ENCODE measurements around the gene SLC27A5.
A peak's percentile ranks its signal among the peaks of the same experiment; 100 is the strongest.
"Not testable (repeated sequence)": the region's sequence is repeated elsewhere in the genome, so short reads cannot be mapped to it uniquely, and the experiment has no call there.

Gene SLC27A5

DNA sequence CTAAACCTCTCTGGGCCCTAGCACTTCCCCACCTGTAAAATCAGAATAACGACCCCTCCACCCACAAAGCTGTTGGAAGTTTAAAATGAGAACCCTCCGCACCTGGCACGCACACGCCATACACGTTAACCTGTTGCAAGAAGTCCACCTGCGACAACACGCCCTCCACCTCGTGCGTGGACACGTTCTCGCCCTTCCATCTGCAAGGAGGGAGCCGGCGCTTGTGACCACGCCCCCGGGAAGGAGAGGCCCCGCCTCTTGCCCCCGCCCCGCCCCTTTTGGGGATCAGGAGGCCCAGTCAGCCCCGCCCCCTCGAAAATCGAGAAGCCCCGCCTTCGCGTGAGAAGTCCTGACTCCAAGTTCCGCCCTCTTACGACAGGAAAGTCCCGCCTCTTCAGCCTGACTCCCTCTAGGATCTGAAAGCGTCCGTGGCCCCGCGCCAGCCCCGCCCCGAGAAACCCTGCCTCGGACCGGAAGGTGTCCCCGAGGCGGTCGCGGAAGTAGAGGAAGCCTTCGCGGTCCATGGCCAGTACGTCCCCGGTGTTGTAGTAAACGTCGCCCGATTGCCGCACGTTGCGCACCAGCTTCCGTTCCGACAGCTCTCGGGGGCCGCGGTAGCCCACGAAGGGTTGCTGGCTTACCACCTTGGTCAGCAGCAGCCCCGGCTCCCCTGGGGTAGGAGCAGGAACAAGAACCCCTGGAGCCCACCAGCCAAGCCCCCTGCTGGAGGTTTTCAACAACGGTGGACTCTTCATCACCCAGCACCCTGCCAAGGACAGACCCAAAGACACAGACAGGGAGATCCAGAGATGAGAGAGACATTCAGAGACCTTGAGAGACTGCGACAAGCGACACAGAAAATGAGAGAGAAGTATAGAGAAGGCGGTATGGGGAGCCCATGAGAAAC is 12.5 kb downstream of the SLC27A5 start:
- Histone ChIP-seq H3K9me3 (ENCODE audit: control insufficient read depth, low read length) (no peaks in the 10 kb centered on the region), H3K36me3 (ENCODE audit: control insufficient read depth, insufficient read depth, low read length, severe bottlenecking) (no peaks in the 10 kb centered on the region), H3K4me1 (ENCODE audit: control insufficient read depth, insufficient read depth, low read length) (peaks cover 16% of the 10 kb centered on the region), H3K27me3 (replicated peaks; ENCODE audit: control insufficient read depth, insufficient read depth, low read length) (no peaks in the 10 kb centered on the region), H3K4me3 (ENCODE audit: low read length) (peak overlapping the region; percentile 91), H3K9ac (ENCODE audit: low read length) (peak overlapping the region; percentile 89)
- peak; percentile 100 for DNase-seq (ENCODE audit: low read depth)

DNA sequence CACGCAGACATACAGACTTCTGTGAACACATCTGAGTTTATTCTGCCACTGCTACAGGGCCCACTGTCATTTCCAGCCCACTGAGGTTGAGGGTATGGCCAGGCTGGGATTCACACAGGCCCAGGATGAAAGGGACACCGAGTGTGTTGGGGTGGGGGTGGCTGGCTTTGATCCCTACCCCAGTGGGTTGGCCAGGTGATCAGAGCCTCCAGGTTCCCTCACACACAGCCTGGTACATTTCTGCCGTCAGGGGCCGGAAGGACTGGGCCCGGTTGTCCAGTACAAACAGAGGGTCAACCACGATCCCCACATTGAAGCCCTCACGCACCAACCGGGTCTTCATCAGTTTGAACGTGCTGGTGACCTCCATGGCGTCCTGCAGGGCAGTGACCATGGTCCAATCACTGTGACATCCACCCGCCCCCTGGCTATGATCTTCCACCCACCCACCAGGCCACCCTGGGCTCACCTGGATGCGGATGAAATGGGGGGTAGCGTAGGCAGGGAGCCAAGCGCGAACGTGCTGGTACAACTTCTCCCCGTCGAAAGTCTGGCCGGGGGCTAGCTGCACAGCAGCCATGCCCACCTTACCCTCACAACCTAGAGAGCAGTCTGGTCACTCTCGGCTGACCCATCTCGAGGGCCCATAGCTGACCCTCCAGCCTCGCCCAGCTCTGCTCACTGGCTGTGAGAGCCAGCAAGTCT is 13.3 kb downstream of the SLC27A5 start:
- H3K4me3 ChIP-seq (ENCODE audit: low read length), result peak overlapping the region; percentile 83
- no peaks in the 10 kb centered on the region for H3K27me3 ChIP-seq (replicated peaks; ENCODE audit: control insufficient read depth, insufficient read depth, low read length)
- H3K36me3 ChIP-seq (ENCODE audit: control insufficient read depth, insufficient read depth, low read length, severe bottlenecking), result no peaks in the 10 kb centered on the region
- H3K9ac ChIP-seq (ENCODE audit: low read length), result peak overlapping the region; percentile 77
- DNase-seq (ENCODE audit: low read depth), result no peak
- H3K9me3 ChIP-seq (ENCODE audit: control insufficient read depth, low read length), result no peaks in the 10 kb centered on the region
- H3K4me1 ChIP-seq (ENCODE audit: control insufficient read depth, insufficient read depth, low read length), result peaks cover 16% of the 10 kb centered on the region

DNA sequence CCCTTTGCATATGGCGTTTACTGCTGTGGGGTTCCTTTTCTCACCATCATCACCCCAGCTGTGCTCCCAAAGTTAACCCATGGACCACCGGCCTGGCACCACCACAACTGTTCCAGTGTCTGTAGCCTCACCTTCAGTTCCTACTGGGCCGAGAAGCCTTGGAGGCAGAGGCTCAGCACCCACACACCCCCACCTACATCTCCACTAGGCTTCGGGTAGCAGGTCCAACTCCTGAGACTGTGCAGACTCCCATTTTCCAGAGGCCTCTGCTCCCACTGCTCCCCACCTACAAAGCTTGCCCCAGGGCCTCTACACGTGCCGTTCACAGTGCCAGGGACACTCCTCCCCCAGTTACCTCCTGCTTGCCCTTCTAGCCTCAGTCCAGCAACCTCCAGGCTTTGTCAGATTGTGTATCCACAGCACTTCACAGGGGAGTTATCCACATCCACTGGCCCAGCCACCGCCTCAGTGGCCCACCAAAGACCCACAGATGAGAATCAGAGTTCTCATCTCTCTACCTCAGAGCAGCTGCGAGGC is 14.1 kb downstream of the SLC27A5 start:
- no peaks in the 10 kb centered on the region for H3K27me3 ChIP-seq (replicated peaks; ENCODE audit: control insufficient read depth, insufficient read depth, low read length)
- H3K9ac ChIP-seq (ENCODE audit: low read length), result no peak overlapping the region
- no peak overlapping the region for H3K4me3 ChIP-seq (ENCODE audit: low read length)
- H3K36me3 ChIP-seq (ENCODE audit: control insufficient read depth, insufficient read depth, low read length, severe bottlenecking), result no peaks in the 10 kb centered on the region
- H3K4me1 ChIP-seq (ENCODE audit: control insufficient read depth, insufficient read depth, low read length), result peaks cover 16% of the 10 kb centered on the region
- H3K9me3 ChIP-seq (ENCODE audit: control insufficient read depth, low read length), result no peaks in the 10 kb centered on the region
- DNase-seq (ENCODE audit: low read depth), result no peak

DNA sequence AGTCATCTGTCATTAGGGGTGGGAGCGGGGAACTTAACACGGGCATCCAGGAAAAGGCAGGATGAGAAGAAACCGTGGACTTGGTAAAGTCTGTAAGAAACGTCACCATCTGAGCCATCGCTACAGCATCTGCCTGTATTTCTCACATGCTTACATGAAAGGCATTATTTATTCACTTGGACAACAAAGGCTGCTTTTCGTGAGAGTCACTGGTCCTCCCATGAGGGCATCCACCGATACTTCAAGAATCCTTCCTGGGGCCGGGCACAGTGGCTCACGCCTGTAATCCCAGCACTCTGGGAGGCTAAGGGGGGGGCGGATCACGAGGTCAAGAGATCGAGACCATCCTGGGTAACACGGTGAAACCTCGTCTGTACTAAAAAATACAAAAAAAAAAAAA is 19.5 kb downstream of the SLC27A5 start:
- no peak for DNase-seq (ENCODE audit: low read depth)

DNA sequence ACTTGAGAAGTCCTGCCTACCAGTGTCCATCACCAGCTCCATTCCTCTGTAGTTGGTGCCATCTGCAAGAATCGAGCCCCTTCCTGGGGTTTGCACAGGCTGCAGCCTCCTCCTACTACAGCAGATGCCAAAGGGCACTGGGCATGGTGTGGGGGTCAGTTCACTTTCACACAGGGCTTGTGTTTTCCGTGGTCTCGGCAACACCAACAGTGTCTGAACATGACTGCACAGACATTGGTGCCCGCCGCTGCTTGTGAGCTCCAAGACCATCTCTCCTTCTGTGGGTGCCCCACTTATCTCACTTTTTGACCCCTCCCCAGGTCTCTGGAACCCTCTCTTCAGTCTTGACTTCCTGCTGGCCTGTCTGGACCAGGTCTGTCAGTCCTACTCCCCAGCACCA is 20.4 kb downstream of the SLC27A5 start:
- no peaks in the 10 kb centered on the region for H3K27me3 ChIP-seq (replicated peaks; ENCODE audit: control insufficient read depth, insufficient read depth, low read length)
- no peak for DNase-seq (ENCODE audit: low read depth)
- H3K4me3 ChIP-seq (ENCODE audit: low read length), result no peak overlapping the region
- no peaks in the 10 kb centered on the region for H3K4me1 ChIP-seq (ENCODE audit: control insufficient read depth, insufficient read depth, low read length)
- H3K9ac ChIP-seq (ENCODE audit: low read length), result no peak overlapping the region
- H3K36me3 ChIP-seq (ENCODE audit: control insufficient read depth, insufficient read depth, low read length, severe bottlenecking), result no peaks in the 10 kb centered on the region
- H3K9me3 ChIP-seq (ENCODE audit: control insufficient read depth, low read length), result no peaks in the 10 kb centered on the region

More for the DNA sequence above, 19.5 kb downstream of the SLC27A5 start:
- H3K9ac ChIP-seq (ENCODE audit: low read length), result no peak overlapping the region
- H3K36me3 ChIP-seq (ENCODE audit: control insufficient read depth, insufficient read depth, low read length, severe bottlenecking), result no peaks in the 10 kb centered on the region
- H3K4me1 ChIP-seq (ENCODE audit: control insufficient read depth, insufficient read depth, low read length), result no peaks in the 10 kb centered on the region
- no peaks in the 10 kb centered on the region for H3K9me3 ChIP-seq (ENCODE audit: control insufficient read depth, low read length)
- H3K27me3 ChIP-seq (replicated peaks; ENCODE audit: control insufficient read depth, insufficient read depth, low read length), result no peaks in the 10 kb centered on the region
- no peak overlapping the region for H3K4me3 ChIP-seq (ENCODE audit: low read length)

DNA sequence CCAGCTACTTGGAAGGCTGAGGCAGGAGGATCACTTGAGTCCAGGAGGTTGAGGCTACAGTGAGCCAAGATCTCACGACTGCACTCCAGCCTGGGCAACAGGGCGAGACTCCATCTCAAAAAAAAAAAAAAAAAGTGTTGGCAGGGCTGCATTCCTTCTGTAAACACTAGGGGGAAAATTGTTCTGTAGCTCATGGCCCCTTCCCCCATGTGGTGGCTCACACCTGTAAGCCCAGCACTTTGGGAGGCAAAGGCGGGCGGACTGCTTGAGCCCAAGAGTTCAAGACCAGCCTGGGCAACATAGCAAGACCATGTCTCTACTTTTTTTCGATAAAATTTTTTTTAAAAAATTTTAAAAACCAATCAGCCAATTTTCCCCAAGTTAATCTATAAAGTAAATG is 27.4 kb downstream of the SLC27A5 start:
- not testable (repeated sequence) for H3K27me3 ChIP-seq (replicated peaks; ENCODE audit: control insufficient read depth, insufficient read depth, low read length); H3K4me3 ChIP-seq (ENCODE audit: low read length); H3K9me3 ChIP-seq (ENCODE audit: control insufficient read depth, low read length); DNase-seq (ENCODE audit: low read depth); H3K9ac ChIP-seq (ENCODE audit: low read length); H3K36me3 ChIP-seq (ENCODE audit: control insufficient read depth, insufficient read depth, low read length, severe bottlenecking); H3K4me1 ChIP-seq (ENCODE audit: control insufficient read depth, insufficient read depth, low read length)

DNA sequence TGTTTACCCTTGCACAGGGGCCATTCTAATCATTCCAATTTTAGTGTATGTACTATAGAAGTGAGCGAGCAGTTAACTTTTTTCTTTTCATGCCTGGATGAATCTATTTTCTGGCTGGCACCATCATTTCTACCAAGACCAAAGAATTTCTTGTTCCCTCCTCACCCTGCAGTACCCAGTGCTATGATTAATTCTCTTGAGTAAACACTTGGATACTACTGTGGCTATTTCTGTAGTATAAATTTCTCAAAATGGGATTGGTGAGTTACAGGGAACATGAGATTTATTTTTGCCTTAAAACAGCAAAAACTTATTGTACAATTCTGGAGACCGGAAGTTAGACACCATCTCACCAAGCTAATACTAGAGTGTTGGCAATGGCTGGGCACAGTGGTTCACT is 28.0 kb downstream of the SLC27A5 start:
- Histone ChIP-seq H3K27me3 (replicated peaks; ENCODE audit: control insufficient read depth, insufficient read depth, low read length) (no peaks in the 10 kb centered on the region), H3K4me3 (ENCODE audit: low read length) (no peak overlapping the region), H3K4me1 (ENCODE audit: control insufficient read depth, insufficient read depth, low read length) (no peaks in the 10 kb centered on the region), H3K36me3 (ENCODE audit: control insufficient read depth, insufficient read depth, low read length, severe bottlenecking) (peaks cover 8% of the 10 kb centered on the region), H3K9me3 (ENCODE audit: control insufficient read depth, low read length) (no peaks in the 10 kb centered on the region), H3K9ac (ENCODE audit: low read length) (no peak overlapping the region)
- no peak for DNase-seq (ENCODE audit: low read depth)

DNA sequence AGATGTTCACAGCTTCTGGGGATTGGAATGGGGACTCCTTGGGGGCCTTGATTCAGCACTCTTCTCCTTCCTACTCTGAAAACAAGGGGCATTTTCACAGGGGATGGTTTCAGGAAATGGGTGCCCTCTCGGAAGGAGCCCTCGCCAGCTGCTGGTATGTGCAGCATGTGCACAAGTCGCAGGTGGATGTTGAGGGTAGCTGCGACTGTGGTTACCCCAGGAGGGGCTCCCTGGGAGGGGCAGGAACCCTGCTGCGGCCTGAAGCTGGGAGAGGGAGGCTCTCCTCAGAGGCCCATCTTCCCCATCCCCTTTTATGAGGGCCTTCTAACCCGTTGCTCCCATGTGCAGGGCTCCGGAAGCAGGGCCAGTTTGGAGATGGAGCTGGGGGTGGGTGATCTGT is 29.4 kb downstream of the SLC27A5 start:
- Histone ChIP-seq H3K9me3 (ENCODE audit: control insufficient read depth, low read length) (no peaks in the 10 kb centered on the region), H3K36me3 (ENCODE audit: control insufficient read depth, insufficient read depth, low read length, severe bottlenecking) (peaks cover 8% of the 10 kb centered on the region), H3K4me3 (ENCODE audit: low read length) (no peak overlapping the region), H3K9ac (ENCODE audit: low read length) (no peak overlapping the region), H3K4me1 (ENCODE audit: control insufficient read depth, insufficient read depth, low read length) (no peaks in the 10 kb centered on the region), H3K27me3 (replicated peaks; ENCODE audit: control insufficient read depth, insufficient read depth, low read length) (no peaks in the 10 kb centered on the region)
- DNase-seq (ENCODE audit: low read depth), result no peak

DNA sequence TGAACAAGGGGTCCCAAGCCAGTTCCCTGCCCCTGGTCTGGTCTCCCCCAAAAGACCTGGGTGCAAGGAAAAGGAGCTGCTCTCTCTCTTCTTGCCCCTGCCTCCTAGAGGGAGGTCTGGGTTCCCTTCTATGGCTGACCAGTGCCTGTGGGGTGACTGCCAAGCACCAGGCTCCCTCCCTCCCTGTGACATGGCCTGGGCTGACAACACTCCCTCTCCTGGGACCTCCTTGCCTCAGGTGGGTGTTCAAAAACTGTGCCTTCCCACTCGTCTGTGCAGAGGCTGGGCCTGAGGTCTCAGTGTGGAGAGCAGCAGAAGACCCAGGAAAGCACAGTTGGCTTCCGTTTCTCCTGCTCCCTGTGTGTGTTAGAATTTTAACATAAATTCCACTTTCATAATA is 31.0 kb downstream of the SLC27A5 start:
- no peaks in the 10 kb centered on the region for H3K27me3 ChIP-seq (replicated peaks; ENCODE audit: control insufficient read depth, insufficient read depth, low read length)
- no peaks in the 10 kb centered on the region for H3K9me3 ChIP-seq (ENCODE audit: control insufficient read depth, low read length)
- no peak for DNase-seq (ENCODE audit: low read depth)
- peaks cover 10% of the 10 kb centered on the region for H3K4me1 ChIP-seq (ENCODE audit: control insufficient read depth, insufficient read depth, low read length)
- no peak overlapping the region for H3K9ac ChIP-seq (ENCODE audit: low read length)
- H3K36me3 ChIP-seq (ENCODE audit: control insufficient read depth, insufficient read depth, low read length, severe bottlenecking), result peaks cover 8% of the 10 kb centered on the region
- no peak overlapping the region for H3K4me3 ChIP-seq (ENCODE audit: low read length)

DNA sequence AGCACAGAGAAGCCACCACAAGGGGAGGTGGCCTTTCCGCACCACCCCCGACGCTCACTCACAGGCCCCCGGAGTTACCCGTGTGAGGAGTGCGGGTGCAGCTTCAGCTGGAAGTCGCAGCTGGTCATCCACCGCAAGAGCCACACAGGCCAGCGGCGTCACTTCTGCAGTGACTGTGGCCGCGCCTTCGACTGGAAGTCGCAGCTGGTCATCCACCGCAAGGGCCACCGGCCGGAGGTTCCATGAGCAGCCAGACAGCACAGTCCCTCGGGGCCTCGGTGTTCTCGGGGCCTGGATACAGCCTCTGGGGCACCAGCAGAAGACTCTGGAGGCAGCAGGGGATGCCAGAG is 31.3 kb downstream of the SLC27A5 start:
- peaks cover 11% of the 10 kb centered on the region for H3K4me1 ChIP-seq (ENCODE audit: control insufficient read depth, insufficient read depth, low read length)
- peaks cover 8% of the 10 kb centered on the region for H3K36me3 ChIP-seq (ENCODE audit: control insufficient read depth, insufficient read depth, low read length, severe bottlenecking)
- no peaks in the 10 kb centered on the region for H3K27me3 ChIP-seq (replicated peaks; ENCODE audit: control insufficient read depth, insufficient read depth, low read length)
- no peak for DNase-seq (ENCODE audit: low read depth)
- H3K9me3 ChIP-seq (ENCODE audit: control insufficient read depth, low read length), result no peaks in the 10 kb centered on the region
- no peak overlapping the region for H3K4me3 ChIP-seq (ENCODE audit: low read length)
- H3K9ac ChIP-seq (ENCODE audit: low read length), result no peak overlapping the region

DNA sequence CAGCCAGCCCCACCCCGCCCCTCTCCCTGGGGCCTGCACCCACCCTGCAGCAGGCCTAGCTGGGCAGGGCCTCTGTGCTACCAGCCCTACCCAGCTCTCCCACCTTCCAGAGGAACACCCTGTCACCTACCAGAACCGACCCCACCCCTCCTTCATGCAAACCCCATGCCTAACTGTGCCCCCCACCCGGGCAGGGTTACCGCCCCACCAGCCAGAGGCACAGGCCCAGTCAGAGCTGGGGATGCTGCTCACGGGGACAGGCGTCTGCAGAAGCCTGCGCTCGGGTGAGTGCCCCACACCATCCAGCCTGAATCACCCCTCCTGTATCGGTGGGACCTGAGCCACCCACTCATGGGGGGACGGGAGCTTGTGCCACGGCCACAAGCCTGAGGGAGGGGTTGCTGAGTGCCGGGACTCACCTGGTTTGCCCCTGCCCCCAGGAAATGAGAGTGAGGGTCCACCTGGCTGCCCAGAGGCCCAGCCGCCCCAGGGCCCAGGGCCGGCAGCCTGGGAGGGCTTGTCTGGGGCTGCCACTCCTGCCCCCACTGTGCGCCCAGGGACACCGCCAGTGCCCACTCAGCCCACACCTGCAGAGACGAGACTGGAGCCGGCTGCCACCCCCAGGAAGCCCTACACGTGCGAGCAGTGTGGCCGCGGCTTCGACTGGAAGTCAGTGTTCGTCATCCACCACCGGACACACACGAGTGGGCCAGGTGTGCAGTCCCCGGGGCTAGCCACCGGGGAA is 31.9 kb downstream of the SLC27A5 start:
- DNase-seq (ENCODE audit: low read depth), result no peak
- Histone ChIP-seq H3K4me3 (ENCODE audit: low read length) (no peak overlapping the region), H3K9ac (ENCODE audit: low read length) (no peak overlapping the region), H3K36me3 (ENCODE audit: control insufficient read depth, insufficient read depth, low read length, severe bottlenecking) (peaks cover 8% of the 10 kb centered on the region), H3K4me1 (ENCODE audit: control insufficient read depth, insufficient read depth, low read length) (peaks cover 16% of the 10 kb centered on the region), H3K9me3 (ENCODE audit: control insufficient read depth, low read length) (no peaks in the 10 kb centered on the region), H3K27me3 (replicated peaks; ENCODE audit: control insufficient read depth, insufficient read depth, low read length) (no peaks in the 10 kb centered on the region)
